HG03460 (cell line): ENCODE results near the gene ECT2L.

Experiments used
- ATAC-seq: cut with Tn5 transposase; IDR thresholded peaks from one replicate; pipeline ENCODE4 v1.9.1; 2021; ENCODE audit not compliant: unreplicated experiment

ECT2L gene

GRCh38 chr6:138805016-138805765, 9.3 kb downstream of the ECT2L start:
- no peak for ATAC-seq

GRCh38 chr6:138806889-138807288, 11.0 kb downstream of the ECT2L start:
- ATAC-seq: no peak

- no peak for ATAC-seq
These were observed 13.8 kb downstream of the ECT2L start for GRCh38 chr6:138809677-138810076.

- no peak for ATAC-seq
These were observed 16.0 kb downstream of the ECT2L start for GRCh38 chr6:138811866-138812265.

- ATAC-seq: no peak
These were observed 18.4 kb downstream of the ECT2L start for GRCh38 chr6:138814179-138814834.

- ATAC-seq: no peak
These were observed 19.3 kb downstream of the ECT2L start for GRCh38 chr6:138815221-138815620.

- ATAC-seq: peak; percentile 67
These were observed 20.1 kb downstream of the ECT2L start for GRCh38 chr6:138815797-138816528.

GRCh38 chr6:138817799-138818198, 21.9 kb downstream of the ECT2L start:
- ATAC-seq: no peak

GRCh38 chr6:138818496-138819194, 22.8 kb downstream of the ECT2L start:
- ATAC-seq: peak; percentile 68

GRCh38 chr6:138821519-138821918, 25.6 kb downstream of the ECT2L start:
- no peak for ATAC-seq

GRCh38 chr6:138824482-138825144, 28.7 kb downstream of the ECT2L start:
- ATAC-seq: no peak

GRCh38 chr6:138830248-138830647, 34.4 kb downstream of the ECT2L start:
- no peak for ATAC-seq

- no peak for ATAC-seq
These were observed 36.3 kb downstream of the ECT2L start for GRCh38 chr6:138832182-138832581.

- no peak for ATAC-seq
These were observed 38.1 kb downstream of the ECT2L start for GRCh38 chr6:138833816-138834539.

GRCh38 chr6:138837246-138837645, 41.4 kb downstream of the ECT2L start:
- ATAC-seq: no peak

GRCh38 chr6:138844192-138844591, 48.3 kb downstream of the ECT2L start:
- no peak for ATAC-seq

GRCh38 chr6:138847884-138848283, 52.0 kb downstream of the ECT2L start:
- ATAC-seq: no peak

- ATAC-seq: no peak
These were observed 52.6 kb downstream of the ECT2L start for GRCh38 chr6:138848461-138848860.

- no peak for ATAC-seq
These were observed 53.9 kb downstream of the ECT2L start for GRCh38 chr6:138849791-138850190.

- no peak for ATAC-seq
These were observed 60.8 kb downstream of the ECT2L start for GRCh38 chr6:138856654-138857053.
